Measurements from ENCODE around the gene CATSPERD.

CATSPERD gene

DNA sequence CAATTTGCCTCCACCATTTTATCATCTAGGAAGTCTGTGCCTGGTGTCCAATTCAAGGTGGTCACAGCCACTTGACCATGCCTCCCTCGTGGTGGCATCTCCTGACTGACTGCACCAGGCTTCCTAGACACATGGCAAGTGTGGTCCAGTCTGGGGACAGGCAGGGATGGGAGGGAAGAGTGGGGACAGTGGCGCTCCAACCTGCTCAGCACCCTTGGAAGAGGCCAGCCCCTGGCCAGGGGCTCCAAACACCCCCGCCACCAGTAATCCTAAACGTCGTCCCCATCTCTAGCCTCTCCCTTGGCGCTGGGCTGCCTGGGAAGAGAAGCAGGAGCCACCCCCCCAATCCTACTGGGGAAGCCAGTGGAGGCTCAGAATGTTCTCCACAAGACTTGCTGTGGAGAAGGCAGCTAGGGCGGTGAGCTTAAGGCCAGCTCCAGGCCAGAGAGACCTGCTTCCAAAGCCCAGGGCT is 27.7 kb upstream of the CATSPERD start:
- no peak for DNase-seq (ENCODE audit: extremely low read depth, low read depth)
- TF ChIP-seq, protein P1, sequence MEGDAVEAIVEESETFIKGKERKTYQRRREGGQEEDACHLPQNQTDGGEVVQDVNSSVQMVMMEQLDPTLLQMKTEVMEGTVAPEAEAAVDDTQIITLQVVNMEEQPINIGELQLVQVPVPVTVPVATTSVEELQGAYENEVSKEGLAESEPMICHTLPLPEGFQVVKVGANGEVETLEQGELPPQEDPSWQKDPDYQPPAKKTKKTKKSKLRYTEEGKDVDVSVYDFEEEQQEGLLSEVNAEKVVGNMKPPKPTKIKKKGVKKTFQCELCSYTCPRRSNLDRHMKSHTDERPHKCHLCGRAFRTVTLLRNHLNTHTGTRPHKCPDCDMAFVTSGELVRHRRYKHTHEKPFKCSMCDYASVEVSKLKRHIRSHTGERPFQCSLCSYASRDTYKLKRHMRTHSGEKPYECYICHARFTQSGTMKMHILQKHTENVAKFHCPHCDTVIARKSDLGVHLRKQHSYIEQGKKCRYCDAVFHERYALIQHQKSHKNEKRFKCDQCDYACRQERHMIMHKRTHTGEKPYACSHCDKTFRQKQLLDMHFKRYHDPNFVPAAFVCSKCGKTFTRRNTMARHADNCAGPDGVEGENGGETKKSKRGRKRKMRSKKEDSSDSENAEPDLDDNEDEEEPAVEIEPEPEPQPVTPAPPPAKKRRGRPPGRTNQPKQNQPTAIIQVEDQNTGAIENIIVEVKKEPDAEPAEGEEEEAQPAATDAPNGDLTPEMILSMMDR (IDR thresholded peaks at IDR 0.05; ENCODE audit: low read depth, low read length) = no peak

DNA sequence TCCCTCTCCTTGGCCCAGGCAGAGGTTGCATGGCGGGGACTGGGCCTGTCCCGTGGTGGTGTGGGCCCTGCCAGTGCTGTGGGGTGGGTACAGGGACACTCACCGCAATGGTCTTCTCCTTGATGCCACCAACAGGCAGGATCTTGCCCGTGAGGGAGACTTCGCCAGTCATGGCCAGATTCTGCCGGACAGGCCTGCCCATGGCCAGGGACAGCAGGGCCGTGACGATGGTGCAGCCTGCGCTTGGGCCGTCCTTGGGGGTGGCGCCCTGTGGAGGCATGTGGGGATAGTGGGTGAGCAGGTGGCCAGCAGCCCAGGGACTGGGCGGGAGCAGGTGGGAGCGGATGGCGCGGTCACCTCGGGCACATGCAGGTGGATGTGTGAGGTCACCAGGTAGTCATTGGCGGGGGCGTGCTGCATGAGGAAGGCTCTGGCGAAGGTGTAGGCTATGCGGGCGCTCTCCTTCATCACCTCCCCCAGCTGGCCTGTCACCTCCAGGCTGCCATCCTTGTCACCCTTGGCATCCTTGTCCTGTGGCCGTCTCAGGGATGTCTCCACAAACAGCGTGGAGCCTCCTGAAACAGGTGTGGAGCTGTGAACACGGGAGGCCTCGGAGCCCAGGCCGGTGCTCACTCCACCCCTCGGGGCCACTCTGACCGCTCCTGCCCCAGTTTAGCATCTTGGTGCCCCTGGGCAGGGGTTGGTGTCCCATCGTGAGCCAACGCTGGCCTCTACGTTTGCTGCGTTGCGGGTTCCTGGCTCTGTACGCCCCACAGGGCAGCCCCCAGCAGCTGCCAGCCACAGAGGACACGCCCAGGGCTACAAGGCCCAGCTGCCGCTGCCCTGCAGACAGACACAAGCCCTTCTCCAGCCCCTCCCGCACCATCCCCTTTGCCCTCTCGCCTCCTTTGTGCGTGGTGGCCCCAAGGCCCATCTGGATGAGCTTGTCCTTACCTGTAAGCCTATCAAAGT is 27.0 kb upstream of the CATSPERD start:
- DNase-seq (ENCODE audit: extremely low read depth, low read depth) = no peak
- TF ChIP-seq, protein P1 (IDR thresholded peaks at IDR 0.05; ENCODE audit: low read depth, low read length) = no peak

DNA sequence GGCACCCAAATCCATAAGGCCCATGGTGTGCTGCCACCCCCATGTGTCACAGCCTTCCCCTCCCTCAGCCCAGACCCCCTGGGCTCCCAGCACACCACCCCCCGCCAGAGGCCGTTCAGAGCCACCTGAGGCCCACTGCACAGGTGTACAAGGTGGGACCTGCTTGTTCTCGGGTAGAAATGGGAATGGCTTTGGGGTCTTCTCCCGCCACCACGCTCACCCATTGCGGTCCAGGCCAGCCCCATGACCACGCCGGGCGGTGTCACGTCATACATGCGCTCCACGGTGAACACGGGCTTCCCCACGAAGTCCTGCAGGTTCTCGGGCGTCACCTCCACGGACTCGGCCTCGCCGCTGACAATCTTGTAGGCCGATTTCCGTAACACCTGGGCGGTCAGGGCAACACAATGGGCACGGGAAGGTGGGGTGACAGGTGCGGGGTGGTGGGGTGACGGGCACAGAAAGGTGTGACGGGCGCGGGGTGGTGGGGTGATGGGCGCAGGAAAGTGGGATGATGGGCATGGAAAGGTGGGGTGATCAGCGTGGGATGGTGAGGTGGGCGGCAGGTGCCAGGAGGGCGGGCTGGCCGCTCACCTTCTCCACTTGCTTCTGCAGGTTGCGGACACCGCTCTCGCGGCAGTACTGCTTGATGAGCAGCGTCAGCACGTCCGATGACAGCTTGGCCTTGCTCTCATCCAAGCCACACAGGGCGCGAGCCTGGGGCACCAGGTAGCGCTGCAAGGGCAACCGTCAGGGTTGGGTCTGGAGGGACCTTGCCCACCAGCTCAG is 26.1 kb upstream of the CATSPERD start:
- TF ChIP-seq, protein P1 (IDR thresholded peaks at IDR 0.05; ENCODE audit: low read depth, low read length) = no peak
- DNase-seq (ENCODE audit: extremely low read depth, low read depth) = no peak

DNA sequence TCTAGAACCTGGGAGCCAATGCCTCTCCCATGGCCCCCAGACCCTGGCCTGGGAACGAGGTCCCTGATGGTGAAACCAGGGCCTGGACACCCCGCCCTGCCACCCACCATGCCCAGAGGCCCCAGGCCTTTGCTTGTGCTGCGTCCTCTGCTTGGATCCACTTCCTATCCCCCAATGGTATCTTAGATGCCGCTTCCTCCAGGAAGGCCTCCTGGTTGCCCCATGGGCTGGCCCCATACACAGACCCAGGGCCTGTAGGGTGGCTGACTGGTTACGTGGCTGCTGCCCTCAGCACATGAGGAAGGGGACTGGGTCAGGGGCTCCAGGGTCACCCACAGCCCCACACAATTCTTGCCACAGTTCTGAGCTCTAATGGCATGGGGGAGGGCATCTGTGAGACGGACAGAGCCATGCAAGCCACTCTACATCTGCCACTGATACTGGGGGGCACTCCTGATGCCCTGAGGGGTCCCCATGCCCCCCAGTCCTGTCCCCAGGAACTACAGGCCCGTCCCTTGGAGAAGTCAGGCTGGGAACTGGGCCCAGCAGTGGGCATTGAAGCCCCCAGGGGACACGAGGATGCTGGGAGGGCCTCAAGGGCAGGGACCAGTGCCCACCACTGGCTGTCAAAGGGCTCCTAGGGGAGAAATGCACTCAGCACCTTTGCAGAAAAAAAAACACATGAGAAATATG is 25.3 kb upstream of the CATSPERD start:
- no peak for DNase-seq (ENCODE audit: extremely low read depth, low read depth)
- TF ChIP-seq, protein P1 (IDR thresholded peaks at IDR 0.05; ENCODE audit: low read depth, low read length) = no peak

DNA sequence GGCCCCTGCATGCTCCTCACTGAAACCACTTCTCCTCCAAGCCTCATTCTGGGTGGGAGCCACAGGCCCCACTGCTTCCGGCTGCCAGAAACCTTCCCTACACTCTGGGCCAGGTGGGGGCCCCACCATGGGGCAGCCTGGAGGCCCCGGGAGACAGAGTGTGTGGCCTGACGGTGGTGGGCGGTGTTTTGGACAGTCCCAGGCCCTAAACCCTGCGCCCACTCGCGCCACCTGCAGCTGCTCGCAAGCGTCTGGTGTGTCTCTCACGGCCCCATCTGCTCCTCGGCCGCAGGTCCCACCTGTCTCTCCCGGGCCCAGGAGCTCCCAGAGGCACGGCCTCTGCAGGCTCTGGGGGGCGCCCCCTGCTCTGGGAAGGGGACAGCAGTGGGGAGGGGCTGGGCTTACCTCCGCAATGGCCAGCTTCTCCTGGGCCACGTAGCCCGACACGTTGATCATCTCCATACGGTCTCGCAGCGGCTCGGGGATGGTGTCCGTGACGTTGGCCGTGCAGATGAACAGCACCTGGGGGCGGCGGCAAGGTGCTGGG is 24.7 kb upstream of the CATSPERD start:
- TF ChIP-seq, protein P1 (IDR thresholded peaks at IDR 0.05; ENCODE audit: low read depth, low read length) = no peak

DNA sequence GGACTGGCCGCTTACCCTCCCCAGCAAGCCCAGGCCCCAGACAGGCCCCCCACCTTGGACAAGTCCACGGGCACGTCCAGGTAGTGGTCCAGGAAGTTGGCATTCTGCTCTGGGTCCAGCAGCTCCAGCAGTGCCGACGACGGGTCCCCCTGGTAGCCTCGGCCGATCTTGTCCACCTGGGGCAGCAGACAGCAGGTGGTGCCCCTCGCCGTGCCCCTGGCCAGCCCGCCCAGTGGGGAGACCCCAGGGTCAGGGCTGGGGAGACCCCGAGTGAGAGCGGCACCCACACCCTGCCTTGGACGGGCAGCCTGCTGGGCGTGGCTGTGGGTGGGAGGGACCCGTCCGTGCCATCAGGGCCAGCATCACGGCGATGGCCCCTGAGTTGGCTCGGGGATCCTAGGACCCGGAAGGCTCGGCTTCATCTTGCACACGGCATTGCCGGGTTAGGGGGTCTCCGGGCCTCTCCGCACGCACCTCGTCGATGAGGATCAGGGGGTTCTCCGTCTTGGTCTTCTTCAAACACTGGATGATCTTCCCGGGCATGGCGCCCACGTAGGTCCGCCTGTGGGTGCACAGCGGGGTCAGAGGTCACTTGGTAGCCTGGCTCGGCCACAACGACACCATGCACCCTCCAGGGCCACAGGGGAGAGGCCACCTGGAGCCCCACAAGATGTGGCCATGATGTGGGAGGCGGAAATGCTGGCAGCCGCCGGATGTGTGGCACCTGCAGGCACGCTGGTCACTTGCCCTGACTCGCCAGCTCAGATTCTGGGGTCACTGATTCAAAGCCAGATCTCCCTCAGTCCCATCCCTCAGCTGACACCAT is 24.0 kb upstream of the CATSPERD start:
- TF ChIP-seq, protein P1 (IDR thresholded peaks at IDR 0.05; ENCODE audit: low read depth, low read length) = no peak
- DNase-seq (ENCODE audit: extremely low read depth, low read depth) = no peak

More for the DNA sequence above, 24.7 kb upstream of the CATSPERD start:
- DNase-seq (ENCODE audit: extremely low read depth, low read depth) = no peak
